HCT116 (cell line): Measurements from ENCODE around the gene WHRN. TPM values are rescaled to one million over a fixed set of nuclear protein-coding genes. Genes with fewer than 3 reads are reported as not detected.

Source experiments
- ATAC-seq: fragments of 200-7000 bp; cut with Tn5 transposase; 2 replicates; pipeline ENCODE4 v1.9.1; 2020; ENCODE audit warnings: mild to moderate bottlenecking, moderate library complexity
- BruUV-seq: library from RNA; stranded (reverse); fragments of 400-500 nt; replicated peaks from 2 replicates; lab custom pipeline; 2021; lab: Mats Ljungman, UMichigan
- CTCF ChIA-PET: fragments of 300-600 bp; sonication (Branson Sonifier 250); formaldehyde crosslinking; loops from one replicate; lab custom pipeline; 2021; ENCODE audit warnings: antibody characterized with exemption; lab: Charles Lee
- POLR2A ChIA-PET: fragments of 300-600, 350-600 bp; sonication (Branson Sonifier 250); formaldehyde crosslinking; loops from one replicate; lab custom pipeline; 2021; ENCODE audit warnings: antibody characterized with exemption; lab: Charles Lee
- RAD21 ChIA-PET, 2 experiments: fragments of 300-600 bp; sonication (Branson Sonifier 250); formaldehyde crosslinking; loops; one replicate each; lab custom pipeline; 2023; ENCODE audit warnings: low total read pairs in 2 of 2; ENCODE audit not compliant: uncharacterized antibody in 2 of 2, unreplicated experiment in 2 of 2, low non-redundant PET in 1 of 2; lab: Charles Lee
- DNase-seq: peaks from one replicate; pipeline ENCODE4 v3.0.0-alpha.2; 2010; ENCODE audit warnings: low read depth, low spot score
- H2AFZ ChIP-seq: fragments of 200-600 bp; shearing (Covaris generic), sonication (generic); 2 replicates; pipeline ENCODE4 v1.6.1; 2017; ENCODE audit warnings: low read depth, mixed run types, mixed read lengths, antibody characterized with exemption, low read length; ENCODE audit not compliant: poor library complexity, severe bottlenecking
- H3K27ac ChIP-seq: 2 replicates; pipeline ENCODE4 v1.5.1; 2012; ENCODE audit warnings: low read depth, low read length
- H3K27me3 ChIP-seq: fragments of 200-600 bp; sonication (generic); 2 replicates; pipeline ENCODE4 v1.6.1; 2016; ENCODE audit warnings: mixed run types, low read length, mixed read lengths; ENCODE audit not compliant: insufficient read depth
- H3K36me3 ChIP-seq, 2 experiments: fragments of 200-500 bp in 1 of 2; fragments of 200-600 bp in 1 of 2; sonication (Bioruptor generic) in 1 of 2; sonication (generic) in 1 of 2; 2 replicates each; pipeline versions ENCODE4 v1.5.1 to v1.6.1; 2014 to 2016; ENCODE audit warnings: low read length in 2 of 2, inconsistent platforms in 1 of 2, mixed read lengths in 1 of 2, mixed run types in 1 of 2; ENCODE audit not compliant: insufficient read depth in 2 of 2, control insufficient read depth in 1 of 2
- H3K4me1 ChIP-seq, 2 experiments: fragments of 200-600 bp in 1 of 2; sonication (generic) in 1 of 2; 2 replicates each; pipeline versions ENCODE4 v1.5.1 to v1.6.1; 2012 to 2017; ENCODE audit warnings: low read length in 2 of 2, inconsistent platforms in 1 of 2, mild to moderate bottlenecking in 1 of 2, mixed read lengths in 1 of 2, mixed run types in 1 of 2, moderate library complexity in 1 of 2; ENCODE audit not compliant: insufficient read depth in 2 of 2, control insufficient read depth in 1 of 2
- H3K4me2 ChIP-seq: fragments of 200-600 bp; sonication (generic); 2 replicates; pipeline ENCODE4 v1.6.1; 2017; ENCODE audit warnings: mixed run types, low read length, mixed read lengths
- H3K4me3 ChIP-seq, 2 experiments: fragments of 200-600 bp in 1 of 2; sonication (generic) in 1 of 2; replicated peaks in 1 of 2; 2 replicates each; pipeline ENCODE4 v1.5.1; 2011 to 2016; ENCODE audit warnings: low read length in 2 of 2, control low read depth in 1 of 2, low read depth in 1 of 2, mild to moderate bottlenecking in 1 of 2, mixed read lengths in 1 of 2, mixed run types in 1 of 2
- H3K79me2 ChIP-seq: fragments of 200-600 bp; sonication (generic); 2 replicates; pipeline ENCODE4 v1.6.1; 2017; ENCODE audit warnings: mild to moderate bottlenecking, mixed run types, low read length, moderate library complexity, mixed read lengths; ENCODE audit not compliant: insufficient read depth
- H3K9ac ChIP-seq: fragments of 200-600 bp; sonication (generic); 2 replicates; pipeline ENCODE4 v1.6.1; 2016; ENCODE audit warnings: low read length, mixed read lengths
- H3K9me2 ChIP-seq: fragments of 200-600 bp; sonication (generic), shearing (Covaris generic); 2 replicates; pipeline ENCODE4 v1.6.1; 2017; ENCODE audit warnings: mixed run types, mild to moderate bottlenecking, moderate library complexity; ENCODE audit not compliant: insufficient read depth
- H3K9me3 ChIP-seq, 2 experiments: fragments of 200-500 bp in 1 of 2; fragments of 200-600 bp in 1 of 2; sonication (Bioruptor generic) in 1 of 2; sonication (generic) in 1 of 2; 2 replicates each; pipeline ENCODE4 v1.6.1; 2014 to 2017; ENCODE audit warnings: low read length in 2 of 2, mixed read lengths in 2 of 2, inconsistent platforms in 1 of 2, low read depth in 1 of 2, mild to moderate bottlenecking in 1 of 2, mixed run types in 1 of 2, moderate library complexity in 1 of 2; ENCODE audit not compliant: control insufficient read depth in 1 of 2, insufficient read depth in 1 of 2
- H4K20me1 ChIP-seq: fragments of 200-600 bp; sonication (generic), shearing (Covaris generic); 2 replicates; pipeline ENCODE4 v1.6.1; 2017; ENCODE audit warnings: mixed run types, mild to moderate bottlenecking, moderate library complexity; ENCODE audit not compliant: insufficient read depth
- CBX3 ChIP-seq: IDR thresholded peaks from 2 replicates; pipeline ENCODE4 v1.6.1; 2012; ENCODE audit warnings: low read depth
- EZH2 ChIP-seq: fragments of 200-600 bp; sonication (generic); IDR thresholded peaks from 2 replicates; pipeline ENCODE4 v1.6.1; 2017; ENCODE audit warnings: antibody characterized with exemption, mixed run types
- SIN3A ChIP-seq: IDR thresholded peaks from 2 replicates; pipeline ENCODE4 v1.6.1; 2012; ENCODE audit warnings: low read depth
- SP1 ChIP-seq: IDR thresholded peaks from 2 replicates; pipeline ENCODE4 v1.6.1; 2012; ENCODE audit warnings: low read depth
- SRF ChIP-seq: IDR thresholded peaks from 2 replicates; pipeline ENCODE4 v1.6.1; 2012; ENCODE audit warnings: low read depth
- TCF7L2 ChIP-seq: IDR thresholded peaks from 2 replicates; pipeline ENCODE4 v1.7.0; 2011; ENCODE audit warnings: borderline replicate concordance, inconsistent platforms; ENCODE audit not compliant: insufficient read depth, insufficient read length; ENCODE audit errors: extremely low read depth
- intact Hi-C: fragments of 100-400 bp; cut with micrococcal nuclease; formaldehyde crosslinking; loops from 2 replicates; pipeline ENCODE4 v1.10.0; 2022
- total RNA-seq: library from RNA; stranded (reverse); gene quantifications from one replicate; pipeline ENCODE4 v1.2.1, GENCODE V29; 2021; ENCODE audit not compliant: unreplicated experiment
- TF ChIP-seq, protein P1 (sequence below), 3 experiments: fragments of 200-600 bp in 1 of 3; sonication (generic) in 1 of 3; IDR thresholded peaks in 2 of 3; conservative IDR thresholded peaks in 1 of 3; 2 replicates each; pipeline ENCODE4 v1.5.1; 2012 to 2017; ENCODE audit warnings: low read depth in 2 of 3, low read length in 2 of 3, antibody characterized with exemption in 1 of 3, borderline replicate concordance in 1 of 3, control low read depth in 1 of 3, mild to moderate bottlenecking in 1 of 3, mixed read lengths in 1 of 3, mixed run types in 1 of 3, moderate library complexity in 1 of 3; ENCODE audit not compliant: insufficient read depth in 1 of 3

Gene WHRN
- total RNA-seq, 1 experiment from 2014 or later, result 12.8 TPM

DNA sequence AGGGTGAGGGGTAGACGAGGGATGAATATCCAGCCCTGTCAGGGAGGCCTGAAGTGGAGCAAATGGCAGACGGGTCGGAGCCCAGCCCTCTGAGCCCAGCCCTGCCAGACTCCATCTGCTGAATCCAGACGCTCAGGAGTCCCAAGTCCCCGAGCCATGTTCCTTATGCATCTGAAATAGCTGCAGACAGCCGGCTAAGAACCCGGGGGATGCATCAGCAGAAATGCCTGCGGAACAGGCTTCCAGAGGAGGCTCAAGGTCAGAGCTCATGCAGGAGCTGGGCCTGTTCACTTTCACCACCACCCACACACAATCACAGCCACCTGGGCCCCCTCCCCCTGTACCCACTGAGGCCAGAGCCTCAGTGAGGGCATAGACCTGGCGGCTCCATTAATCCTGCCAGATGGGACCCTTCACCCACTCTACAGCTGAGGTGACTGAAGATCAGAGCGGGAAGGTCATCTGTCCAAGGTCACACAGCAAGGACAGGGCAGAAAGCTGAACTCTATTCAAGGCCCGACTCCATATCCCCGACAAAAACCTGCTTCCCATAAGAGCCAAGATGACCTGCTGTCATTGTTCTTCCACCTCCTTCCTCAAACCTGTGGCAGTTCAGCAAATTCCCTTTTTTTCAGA lies 93.1 kb downstream of the WHRN start:
- no peak overlapping the region for H3K27ac ChIP-seq
- intact Hi-C loops, result no loop called here
- H2AFZ ChIP-seq, result no peak overlapping the region
- ATAC-seq, result no peak
- no peaks in the 10 kb centered on the region for H3K36me3 ChIP-seq
- H3K9ac ChIP-seq, result no peak overlapping the region
- no peaks in the 10 kb centered on the region for H3K79me2 ChIP-seq
- ChIA-PET RAD21 (no interaction called here), CTCF (no interaction called here), POLR2A (no interaction called here)
- no peaks in the 10 kb centered on the region for H3K4me1 ChIP-seq
- TF ChIP-seq CBX3, result no peak
- no peak for DNase-seq
- H3K4me3 ChIP-seq, result no peak overlapping the region
- no peak overlapping the region for H3K4me2 ChIP-seq
- no peaks in the 10 kb centered on the region for H3K9me3 ChIP-seq
- no peaks in the 10 kb centered on the region for H3K27me3 ChIP-seq
- H4K20me1 ChIP-seq, result no peaks in the 10 kb centered on the region
- BruUV-seq, result no TSS peak
- H3K9me2 ChIP-seq, result no peaks in the 10 kb centered on the region

GRCh38 chr9:114411452-114411851 lies 93.8 kb downstream of the WHRN start:
- Histone ChIP-seq H3K9me3 (no peaks in the 10 kb centered on the region), H3K9me2 (no peaks in the 10 kb centered on the region), H4K20me1 (no peaks in the 10 kb centered on the region), H3K27ac (no peak overlapping the region), H2AFZ (no peak overlapping the region), H3K79me2 (no peaks in the 10 kb centered on the region), H3K4me1 (no peaks in the 10 kb centered on the region), H3K36me3 (no peaks in the 10 kb centered on the region), H3K27me3 (no peaks in the 10 kb centered on the region), H3K9ac (no peak overlapping the region), H3K4me3 (no peak overlapping the region), H3K4me2 (no peak overlapping the region)
- ChIA-PET POLR2A (no interaction called here), CTCF (no interaction called here), RAD21 (no interaction called here)
- DNase-seq, result no peak
- no peak for TF ChIP-seq SP1
- TF ChIP-seq SIN3A, result no peak
- no peak for TF ChIP-seq SRF
- TF ChIP-seq TCF7L2, result no peak
- TF ChIP-seq, protein P1, sequence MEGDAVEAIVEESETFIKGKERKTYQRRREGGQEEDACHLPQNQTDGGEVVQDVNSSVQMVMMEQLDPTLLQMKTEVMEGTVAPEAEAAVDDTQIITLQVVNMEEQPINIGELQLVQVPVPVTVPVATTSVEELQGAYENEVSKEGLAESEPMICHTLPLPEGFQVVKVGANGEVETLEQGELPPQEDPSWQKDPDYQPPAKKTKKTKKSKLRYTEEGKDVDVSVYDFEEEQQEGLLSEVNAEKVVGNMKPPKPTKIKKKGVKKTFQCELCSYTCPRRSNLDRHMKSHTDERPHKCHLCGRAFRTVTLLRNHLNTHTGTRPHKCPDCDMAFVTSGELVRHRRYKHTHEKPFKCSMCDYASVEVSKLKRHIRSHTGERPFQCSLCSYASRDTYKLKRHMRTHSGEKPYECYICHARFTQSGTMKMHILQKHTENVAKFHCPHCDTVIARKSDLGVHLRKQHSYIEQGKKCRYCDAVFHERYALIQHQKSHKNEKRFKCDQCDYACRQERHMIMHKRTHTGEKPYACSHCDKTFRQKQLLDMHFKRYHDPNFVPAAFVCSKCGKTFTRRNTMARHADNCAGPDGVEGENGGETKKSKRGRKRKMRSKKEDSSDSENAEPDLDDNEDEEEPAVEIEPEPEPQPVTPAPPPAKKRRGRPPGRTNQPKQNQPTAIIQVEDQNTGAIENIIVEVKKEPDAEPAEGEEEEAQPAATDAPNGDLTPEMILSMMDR (IDR thresholded peaks at IDR 0.05 in 2 of 3, conservative IDR thresholded peaks at IDR 0.05 in 1 of 3; ENCODE audit: borderline replicate concordance in 1 of 3, insufficient read depth in 1 of 3, low read depth in 2 of 3, low read length in 2 of 3), result no peak
- TF ChIP-seq CBX3, result no peak
- no peak for TF ChIP-seq EZH2
- intact Hi-C loops, result no loop called here
- no TSS peak for BruUV-seq
- ATAC-seq, result no peak
